ENCODE data around the gene TTYH3.
"Not testable (repeated sequence)": the region's sequence is repeated elsewhere in the genome, so short reads cannot be mapped to it uniquely, and the experiment has no call there.

Gene TTYH3

DNA sequence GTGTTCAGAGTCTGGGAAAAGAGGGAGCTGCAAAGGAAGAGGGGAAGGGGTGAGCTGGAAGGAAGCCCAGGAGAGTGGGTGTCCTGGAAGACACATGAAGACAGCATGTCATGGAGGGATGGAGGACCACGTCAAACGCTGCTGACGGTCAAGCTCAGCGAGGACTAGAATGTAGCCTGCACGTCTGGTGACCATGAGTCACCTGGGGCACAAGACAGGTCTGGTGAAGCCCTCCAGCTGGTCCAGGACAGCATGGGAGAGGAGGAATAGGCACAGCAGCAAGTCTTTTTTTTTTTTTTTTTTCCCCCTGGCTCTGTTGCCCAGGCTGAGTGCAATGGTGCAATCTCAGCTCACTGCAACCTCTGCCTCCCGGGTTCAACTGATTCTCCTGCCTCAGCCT, 36.6 kb downstream of the TTYH3 start:
- no peak for DNase-seq

DNA sequence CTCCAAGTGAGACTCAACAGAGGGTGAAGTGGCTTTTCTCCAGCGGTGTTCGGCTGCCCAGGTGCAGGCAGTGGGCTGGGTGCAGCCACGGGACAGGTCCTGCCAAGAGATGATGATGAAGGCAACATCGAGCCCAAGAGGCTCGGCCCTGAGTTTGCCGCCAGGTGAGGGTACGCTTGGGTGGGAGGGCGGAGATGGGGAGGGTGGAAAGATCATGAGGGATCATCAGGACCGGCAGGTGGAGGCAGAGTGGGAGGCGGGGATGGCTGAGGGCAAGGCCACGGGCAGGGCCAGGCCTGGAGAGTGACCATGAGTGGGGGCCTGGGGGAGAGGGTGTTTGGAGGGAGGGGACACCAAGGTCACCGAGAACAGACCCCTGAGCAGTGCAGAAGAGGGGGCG, 38.4 kb downstream of the TTYH3 start:
- DNase-seq, result no peak

DNA sequence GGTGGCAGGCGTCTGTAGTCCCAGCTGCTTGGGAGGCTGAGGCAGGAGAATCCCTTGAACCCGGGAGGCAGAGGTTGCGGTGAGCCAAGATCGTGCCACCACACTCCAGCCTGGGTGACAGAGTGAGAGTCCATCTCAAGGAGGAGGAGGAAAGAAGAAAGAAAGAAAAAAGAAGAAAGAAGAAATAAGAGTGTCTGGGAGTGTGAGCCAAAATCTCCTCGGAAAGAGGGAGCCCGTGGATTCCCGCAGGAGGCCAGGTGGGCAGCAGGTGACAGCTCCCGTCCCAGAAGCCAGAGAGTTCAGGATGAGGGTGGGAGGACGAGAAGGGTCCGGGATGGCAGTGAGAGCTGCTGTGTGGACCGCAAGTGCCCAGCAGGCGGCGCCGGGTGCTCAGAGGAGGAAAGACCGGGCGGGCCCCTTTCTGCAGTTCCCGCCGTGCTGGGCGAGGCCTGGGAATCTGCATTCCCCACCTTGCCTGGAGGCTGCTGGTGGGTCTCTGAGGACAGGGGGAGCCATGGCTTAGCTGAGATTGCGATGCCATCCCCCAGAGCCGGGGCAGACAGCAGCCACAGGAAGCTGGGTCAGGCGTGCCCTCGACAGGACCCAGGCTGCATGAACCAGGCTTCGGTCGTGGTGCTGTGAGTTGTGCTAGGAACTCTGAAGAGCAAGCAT, 39.1 kb downstream of the TTYH3 start:
- peak; percentile 75 to 81 for DNase-seq

DNA sequence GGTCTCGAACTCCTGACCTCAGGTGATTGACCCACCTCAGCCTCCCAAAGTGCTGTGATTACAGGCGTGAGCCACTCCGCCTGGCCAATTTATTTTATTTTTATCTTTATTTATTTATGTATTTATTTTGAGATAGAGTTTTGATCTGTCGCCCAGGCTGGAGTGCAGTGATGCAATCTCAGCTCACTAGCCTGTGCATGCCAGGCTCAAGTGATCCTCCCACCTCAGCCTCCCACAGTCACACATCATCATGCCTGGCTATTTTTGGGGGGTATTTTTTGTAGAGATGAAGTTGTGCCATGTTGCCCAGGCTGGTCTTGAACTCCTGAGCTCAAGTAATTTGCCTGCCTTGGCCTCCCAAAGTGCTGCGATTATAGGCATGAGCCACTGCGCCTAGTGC, 41.4 kb downstream of the TTYH3 start:
- DNase-seq, result not testable (repeated sequence)

DNA sequence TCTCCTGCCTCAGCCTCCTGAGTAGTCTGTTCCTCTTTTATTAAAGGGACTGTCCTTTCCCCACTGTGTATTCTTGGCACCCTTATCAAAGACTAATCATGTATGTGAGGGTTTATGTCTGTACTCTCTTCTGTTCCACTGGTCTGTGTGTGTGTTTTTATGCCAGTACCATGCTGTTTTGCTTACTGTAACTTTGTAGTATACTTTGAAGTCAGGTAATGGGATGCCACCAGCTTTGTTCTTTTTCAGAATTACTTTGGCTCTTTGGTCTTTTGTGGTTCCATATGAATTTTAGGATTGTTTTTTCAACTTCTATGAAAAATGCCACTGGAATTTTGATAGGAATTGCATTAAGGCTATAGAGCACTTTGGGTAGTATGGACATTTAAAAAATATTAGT, 42.1 kb downstream of the TTYH3 start:
- DNase-seq, result no peak

DNA sequence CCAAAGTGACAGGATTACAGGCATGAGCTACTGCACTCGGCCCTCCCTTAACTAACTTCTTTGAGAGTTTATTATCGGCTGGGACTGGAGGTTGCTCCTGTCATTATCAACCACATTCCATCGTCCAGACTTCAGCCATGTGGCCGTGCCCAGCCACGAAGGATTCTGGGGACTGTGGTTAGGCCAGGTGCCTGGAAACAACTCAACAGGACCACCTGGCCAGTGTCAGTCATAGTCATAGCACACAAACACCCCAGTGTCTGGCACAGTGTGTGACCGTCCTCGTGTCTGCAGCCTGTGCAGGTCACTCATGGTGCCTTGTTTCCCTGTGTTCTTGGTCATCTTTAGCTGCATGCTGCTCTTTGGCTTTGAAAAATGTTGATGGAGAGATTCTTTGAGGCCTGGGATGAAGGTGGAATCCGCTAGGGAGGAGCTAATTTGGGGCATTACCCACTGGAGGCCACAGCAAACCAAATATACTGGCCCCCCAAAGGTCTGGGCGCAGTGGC, 43.5 kb downstream of the TTYH3 start:
- no peak for DNase-seq

DNA sequence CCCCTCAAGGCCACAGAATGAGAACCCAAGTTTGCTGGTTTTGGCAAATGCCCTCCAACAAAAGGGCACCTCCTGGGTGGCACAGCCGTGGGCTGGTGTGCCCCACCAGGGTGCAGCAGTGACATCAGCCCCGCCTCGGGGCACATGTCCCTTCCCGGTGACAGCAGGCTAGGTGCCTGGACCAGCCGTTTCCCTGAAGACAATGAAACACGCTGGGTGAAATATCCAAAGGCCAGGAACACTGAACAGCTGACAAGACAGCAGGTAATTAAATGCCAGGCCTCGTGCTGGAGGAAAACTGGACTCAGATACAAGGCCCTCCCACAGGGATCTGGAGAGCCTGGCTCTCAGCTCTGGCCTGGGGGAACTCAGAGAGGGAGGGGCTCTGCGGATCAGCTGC, 44.8 kb downstream of the TTYH3 start:
- DNase-seq, result not testable (repeated sequence)

DNA sequence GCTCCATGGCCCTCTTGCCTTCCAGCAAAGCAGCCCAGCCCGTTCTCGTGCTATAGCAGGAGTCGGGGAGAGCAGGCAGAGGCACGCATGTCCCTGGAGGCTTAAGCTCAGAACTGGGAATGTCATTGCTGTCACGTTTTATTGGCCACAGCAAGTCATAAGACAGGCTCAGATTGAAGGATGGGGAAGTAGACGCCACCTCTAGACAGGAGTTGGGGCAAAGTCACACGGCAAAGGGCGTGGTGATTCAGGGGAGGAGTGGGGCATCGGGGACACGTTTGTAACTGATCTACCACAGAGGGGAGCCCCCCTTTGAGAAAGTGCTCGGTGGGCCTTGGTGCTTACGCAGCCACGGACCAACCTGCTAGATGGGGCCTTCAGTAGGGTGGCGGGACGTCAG, 46.7 kb downstream of the TTYH3 start:
- not testable (repeated sequence) for DNase-seq

DNA sequence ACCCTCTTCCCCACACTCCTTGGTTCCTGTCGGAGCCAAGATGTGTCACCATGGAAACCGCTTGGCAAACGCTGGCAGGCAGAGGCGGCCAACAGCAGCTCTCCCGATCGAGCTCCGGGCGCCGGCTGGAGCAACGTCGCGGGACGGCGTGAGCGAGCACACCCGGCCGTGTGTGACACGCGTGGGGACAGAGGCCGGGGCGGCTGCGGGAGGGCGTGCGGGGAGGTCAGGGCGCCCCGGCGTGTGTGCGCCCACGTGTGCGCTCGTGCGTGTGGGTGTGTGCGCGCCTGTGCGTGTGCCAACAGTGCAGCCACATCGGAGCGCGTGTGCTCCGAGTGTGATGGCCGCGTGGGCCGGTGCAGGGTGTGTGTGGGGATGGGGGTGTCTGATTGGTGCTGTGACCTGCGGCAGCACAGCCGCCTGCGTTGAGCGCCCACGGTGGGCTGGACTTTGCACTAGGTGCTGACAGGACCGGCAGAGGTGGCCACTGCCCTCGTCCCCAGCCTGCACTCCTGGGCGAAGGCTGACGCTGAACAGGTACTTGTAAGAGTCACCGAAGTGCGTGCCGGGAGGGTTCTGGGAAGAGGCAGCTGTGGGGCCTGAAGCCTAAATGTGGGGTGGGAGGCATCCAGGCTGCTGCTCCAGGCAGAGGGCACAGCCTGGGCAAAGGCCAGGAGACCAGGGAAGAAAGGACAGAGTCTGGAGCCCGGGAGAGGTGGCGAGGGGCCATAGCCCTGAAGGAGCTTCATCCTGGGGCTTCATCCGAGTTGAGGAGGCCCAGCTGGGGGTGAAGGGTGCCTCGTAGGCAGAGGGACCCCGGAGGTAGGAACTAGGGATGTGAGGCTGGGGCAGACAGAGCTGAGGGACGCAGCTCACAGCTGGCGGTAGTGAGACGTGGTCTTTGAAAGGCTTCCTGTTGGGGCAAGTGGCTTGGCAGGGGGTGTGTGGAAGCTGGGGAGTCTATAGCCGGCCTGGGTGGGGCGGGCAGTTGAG, 47.6 kb downstream of the TTYH3 start:
- not testable (repeated sequence) for DNase-seq

DNA sequence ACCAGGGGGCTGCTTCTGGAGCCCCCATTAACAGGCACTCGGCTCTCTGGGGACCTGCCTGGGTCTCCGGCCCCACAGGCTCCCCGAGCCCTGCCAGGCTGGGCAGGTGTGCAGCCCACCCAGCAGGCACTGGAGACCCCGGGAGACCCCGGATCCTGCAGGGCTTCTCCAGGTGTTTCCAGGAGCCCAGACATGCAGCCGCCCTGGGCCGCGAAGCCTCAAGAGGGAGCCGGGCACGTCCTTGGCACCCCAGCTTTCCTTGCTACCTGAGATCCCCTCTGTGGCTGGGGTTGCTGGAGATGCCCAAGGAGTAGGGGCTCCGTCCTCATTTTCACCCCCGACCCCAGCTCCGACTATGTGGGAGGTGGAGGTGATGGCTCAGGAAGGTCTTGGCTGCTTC, 48.5 kb downstream of the TTYH3 start:
- DNase-seq, result no peak

DNA sequence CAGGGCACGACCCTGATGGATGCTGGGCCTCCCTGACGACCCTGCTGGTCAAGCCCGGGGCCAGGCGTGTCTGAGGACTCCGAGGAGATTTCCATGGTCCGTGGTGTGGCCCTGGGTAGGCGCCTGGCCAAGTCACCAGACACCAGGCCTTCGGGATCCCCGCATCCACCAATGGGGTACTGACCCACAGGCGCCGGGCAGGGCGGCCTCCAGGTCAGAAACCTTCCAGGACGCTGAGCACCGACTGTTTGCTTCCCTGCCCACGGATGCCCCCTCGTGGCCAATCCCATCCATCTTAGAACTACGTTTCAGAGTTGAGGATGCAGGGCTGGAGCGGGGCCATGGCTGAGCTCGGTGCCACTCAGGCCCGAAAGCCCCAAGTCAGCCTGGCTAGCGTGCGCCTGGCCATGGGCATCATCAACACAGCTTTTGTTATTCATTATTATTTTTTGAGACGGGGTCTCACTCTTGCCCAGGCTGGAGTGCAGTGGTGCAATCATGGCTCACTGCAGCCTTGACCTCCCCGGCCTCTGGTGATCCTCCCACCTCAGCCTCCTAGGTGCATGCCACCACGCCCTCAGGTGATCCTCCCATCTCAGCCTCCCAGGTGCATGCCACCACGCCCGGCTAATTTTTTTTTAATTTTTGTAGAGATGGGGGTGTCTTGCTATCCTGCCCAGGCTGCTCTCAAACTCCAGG, 49.2 kb downstream of the TTYH3 start:
- DNase-seq, result peak; percentile 64 to 74

DNA sequence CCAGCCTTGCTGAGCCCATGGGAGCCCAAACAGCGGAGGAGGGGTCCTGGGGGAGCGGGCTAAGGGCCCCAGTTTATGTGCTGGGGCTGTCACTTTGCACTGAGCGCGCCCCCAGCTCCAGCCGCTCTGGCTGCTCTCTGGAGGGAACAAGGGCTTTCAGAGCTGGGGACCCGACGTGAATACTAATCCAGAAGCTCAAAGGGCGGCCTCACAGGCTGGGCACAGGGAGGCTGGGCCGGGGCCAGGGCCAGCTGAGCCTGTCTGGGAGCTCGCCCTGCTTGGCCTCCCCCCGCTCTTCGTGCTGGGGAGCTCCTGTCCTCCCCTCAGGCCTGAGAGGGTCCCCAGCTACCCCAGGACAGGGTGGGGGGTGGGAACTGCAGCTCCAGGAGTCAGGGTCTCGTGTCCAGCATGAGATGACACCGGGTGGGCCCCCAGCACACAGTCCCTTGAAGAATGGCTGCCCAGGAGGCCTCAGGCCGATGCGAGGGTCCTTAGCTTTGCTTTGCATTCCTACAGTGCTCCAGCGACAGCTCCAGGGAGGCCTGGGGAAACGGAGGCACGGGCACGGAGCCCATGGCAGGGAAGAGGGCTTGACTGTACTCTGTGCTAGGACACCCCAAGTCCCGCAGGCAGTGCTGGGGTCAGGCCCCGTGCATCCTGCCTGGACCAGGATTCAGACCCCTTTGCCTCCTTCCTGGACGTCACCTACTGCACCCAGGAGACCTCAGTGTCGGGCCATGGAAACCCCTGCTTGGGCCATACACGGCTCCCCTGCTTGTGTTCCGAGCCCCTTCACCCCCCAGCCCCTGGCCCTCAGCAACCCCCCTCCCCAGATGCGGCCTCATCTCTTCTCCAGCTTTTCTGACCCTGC, 50.4 kb downstream of the TTYH3 start:
- no peak for DNase-seq

DNA sequence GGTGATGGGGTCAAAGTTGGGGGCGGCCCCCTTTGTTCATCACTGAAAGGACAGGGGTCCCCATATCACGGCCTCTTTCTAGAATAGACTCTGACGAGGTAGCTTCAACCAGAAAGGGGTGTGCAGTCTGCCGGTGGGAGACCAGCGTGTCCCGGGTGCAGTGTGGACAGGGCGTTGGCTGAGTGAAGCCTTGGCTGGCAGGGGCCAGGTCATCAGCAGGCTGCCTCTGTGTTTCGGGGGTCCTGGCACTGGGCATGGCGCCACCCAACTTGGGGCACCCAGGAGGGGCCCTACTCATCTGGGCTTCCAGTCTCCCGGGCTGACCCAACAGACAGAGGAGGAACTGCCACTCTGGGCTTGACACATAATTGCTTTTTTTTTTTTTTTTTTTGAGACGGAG, 52.7 kb downstream of the TTYH3 start:
- no peak for DNase-seq

DNA sequence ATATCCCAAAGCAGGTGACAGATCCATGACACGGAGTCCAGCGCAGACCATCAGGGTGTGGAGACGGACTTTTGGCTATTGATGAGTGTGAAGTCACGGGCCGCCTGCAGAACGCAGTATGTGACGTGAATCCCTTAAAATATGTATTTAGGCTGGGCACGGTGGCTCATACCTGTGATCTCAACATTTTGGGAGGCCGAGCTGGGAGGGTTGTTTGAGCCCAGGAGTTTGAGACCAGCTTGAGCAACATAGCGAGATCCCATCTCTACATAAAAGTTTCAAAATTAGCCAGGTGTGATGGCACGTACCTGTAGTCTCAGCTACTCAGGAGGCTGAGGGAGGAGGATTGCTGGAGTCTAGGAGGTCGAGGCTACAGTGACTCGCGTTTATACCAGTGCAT, 54.3 kb downstream of the TTYH3 start:
- DNase-seq, result no peak

DNA sequence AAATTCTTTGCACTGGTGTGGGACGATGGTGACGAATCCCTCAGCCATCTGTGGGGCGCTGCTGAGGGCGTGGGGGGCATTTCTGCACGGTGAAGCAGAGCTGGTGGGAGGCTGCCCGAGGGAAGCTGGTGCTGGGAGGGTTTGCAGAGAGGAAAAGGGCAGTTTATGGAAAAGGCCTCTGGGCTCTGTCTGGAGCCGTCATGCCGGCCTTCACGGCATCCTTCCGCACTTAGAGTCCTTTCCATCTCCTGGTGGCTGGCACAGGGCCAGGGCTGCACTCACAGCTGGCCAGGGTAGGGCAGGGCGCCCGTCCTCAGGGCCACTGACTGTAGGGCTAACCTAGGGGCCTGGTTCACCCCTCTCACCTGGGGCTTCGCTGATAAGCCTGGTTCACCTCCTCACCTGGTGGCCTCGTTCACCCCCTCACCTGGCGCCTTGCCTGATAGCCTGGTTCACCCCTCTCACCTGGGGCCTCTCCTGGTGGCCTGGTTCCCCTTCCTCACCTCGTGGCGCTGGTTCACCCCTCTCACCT, 55.6 kb downstream of the TTYH3 start:
- no peak for DNase-seq

DNA sequence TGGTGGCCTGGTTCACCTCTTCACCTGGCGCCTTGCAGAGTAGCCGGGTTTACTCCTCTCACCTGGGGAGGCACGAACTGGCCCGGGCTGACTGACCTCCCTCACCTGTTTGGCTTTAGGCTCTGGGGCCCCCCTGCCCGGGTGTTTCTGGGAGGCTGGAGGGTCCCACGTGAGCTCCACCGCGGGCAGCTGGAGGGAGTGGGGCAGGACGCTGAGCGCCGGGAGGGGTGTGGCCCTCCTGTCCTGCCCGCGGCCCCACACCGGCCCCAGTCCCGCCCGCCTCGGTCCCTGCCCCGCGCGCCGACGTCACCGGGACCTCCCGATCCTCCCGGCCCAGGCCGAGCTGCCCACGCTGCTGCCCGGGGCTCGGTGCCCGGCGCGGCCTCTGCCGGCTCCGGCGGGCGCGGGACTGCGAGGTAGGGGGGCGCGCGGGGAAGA, 56.1 kb downstream of the TTYH3 start, which contains the start of gene AMZ1:
AMZ1 (plus strand) TSS at position 322 of the 438 bp plus-strand sequence. CDS start 12,250 bp downstream, outside the sequence.
- no peak for DNase-seq

DNA sequence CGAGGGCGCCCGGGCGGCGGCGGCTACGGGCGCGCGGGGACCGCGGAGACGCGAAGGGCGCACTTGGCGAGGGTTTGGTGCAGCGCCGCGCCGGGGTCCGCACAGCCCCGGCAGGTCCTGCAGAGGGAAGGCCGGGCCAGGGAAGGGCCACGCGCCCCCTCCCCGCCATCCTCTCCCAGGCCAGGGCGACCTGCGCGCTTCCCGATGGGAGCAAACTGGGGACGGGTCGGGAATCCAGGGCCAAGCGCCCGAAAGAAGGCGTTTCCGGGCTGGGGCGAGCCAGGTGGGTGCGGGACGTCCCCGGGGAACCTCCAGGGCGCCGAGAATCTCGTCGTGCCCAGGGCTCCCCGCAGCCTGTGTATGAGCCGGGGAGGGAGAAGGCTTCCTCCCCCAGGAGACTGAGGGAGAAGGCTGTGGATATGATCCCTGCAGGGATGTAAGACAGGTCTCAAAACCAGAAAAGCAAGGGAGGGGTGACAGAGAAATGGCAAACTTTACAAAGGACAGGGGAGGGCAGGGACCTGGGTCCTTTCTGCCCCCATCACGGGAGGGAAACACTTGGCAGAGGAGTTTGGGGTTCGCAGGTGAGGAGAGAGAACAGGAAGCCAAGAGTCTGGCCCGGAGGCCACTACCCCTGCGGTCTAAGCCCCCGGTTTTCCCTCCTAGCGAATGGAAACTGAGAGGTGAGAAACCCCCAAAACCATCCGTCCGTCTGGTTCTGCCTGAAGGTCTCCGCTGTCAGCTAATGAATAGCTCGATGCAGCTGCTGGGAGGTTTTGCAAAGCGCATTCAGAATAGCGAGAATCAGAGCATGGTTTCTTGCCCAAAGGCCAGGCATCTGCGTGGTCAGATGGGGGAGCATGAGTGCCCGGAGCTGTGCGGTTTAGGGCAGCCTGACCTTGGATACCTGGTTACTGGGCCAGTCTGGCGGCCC, 56.9 kb downstream of the TTYH3 start:
- no peak for DNase-seq

DNA sequence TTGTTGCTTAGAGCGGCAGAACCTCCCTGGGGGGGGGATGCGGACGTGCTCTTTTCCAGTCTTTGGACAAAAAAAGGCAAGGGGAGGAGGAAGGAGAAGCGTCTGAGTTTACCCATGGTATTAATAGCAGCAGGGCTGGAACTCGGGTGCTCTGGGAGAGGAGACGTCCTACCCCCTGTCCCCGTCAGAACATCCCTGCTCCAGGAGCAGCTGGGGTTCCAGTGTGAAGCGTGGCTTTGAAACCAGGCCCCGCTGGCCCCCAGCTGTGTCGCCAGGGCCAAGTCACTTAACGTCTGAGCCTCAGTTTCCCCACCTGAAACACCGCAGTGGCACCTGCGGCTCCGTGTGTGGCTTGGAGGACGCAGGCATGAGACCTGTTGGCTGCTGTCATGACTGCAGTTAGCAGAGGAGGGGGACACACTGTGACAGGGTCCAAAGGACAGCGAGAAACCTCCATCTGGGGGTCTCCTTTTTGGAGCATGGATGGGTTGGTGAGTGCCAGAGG, 57.6 kb downstream of the TTYH3 start:
- no peak for DNase-seq

DNA sequence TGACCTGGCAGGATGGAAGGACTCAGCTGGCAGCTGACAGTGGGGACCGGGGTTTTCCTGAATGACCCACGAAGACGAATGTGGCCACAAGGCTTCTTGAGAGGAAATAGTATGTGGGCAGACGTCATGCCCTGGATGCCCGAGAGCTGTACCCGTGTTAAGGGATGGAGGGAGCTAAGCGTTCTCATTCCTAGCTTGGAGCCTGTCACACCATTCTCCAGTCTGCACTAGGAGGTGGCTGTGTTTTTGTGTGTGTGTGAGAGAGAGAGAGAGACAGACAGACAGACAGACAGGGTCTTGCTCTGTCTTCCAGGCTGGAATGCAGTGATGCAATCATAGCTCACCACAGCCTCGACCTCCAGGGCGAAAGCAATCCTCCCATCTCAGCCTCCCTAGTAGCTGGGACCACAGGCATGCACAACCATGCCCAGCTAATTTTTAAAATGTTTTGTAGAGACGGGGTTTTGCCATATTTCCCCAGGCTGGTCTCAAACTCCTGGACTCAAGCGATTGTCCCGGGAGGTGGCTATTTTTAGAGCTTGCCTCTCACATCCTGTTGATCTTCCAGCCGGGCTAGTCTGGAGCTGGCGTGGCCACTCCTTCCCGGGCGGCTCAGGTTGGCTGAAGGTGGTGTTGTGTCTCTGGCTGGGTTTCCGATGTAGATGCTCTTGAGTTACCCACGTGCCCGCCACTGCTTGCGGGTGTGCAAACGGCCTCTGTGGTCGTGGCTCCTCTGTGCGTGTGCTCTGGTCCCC, 58.3 kb downstream of the TTYH3 start:
- DNase-seq, result no peak

Measured in stimulated activated CD4-positive, alpha-beta T cell treated with anti-CD3 and anti-CD28 coated beads, Interleukin-2, amount 100 ng/mL, for 24 hours (primary cell).